Cardiac fibroblast (primary cell): ENCODE results near the gene TENM4.
"Not testable (repeated sequence)": the region's sequence is repeated elsewhere in the genome, so short reads cannot be mapped to it uniquely, and the experiment has no call there.

ENCODE experiments used
- DNase-seq, 2 donors: peaks; one replicate each; pipeline versions ENCODE4 v3.0.0 to v3.0.0-alpha.2; 2010; ENCODE audit warnings: low read depth in 2 of 2
- H3K4me3 ChIP-seq, 2 donors: replicated peaks in 1 of 2; 1 replicate in 1 of 2; 2 replicates in 1 of 2; pipeline ENCODE4 v1.5.1; 2011; ENCODE audit warnings: low read depth in 2 of 2, low read length in 2 of 2, mild to moderate bottlenecking in 2 of 2, moderate library complexity in 1 of 2
- CTCF ChIP-seq: IDR thresholded peaks from one replicate; pipeline ENCODE4 v1.5.1; 2011; ENCODE audit warnings: low read depth, mild to moderate bottlenecking, low read length, inconsistent platforms

TENM4 gene

GRCh38 chr11:79227767-79228755, 212.8 kb downstream of the TENM4 start:
- no peak overlapping the region for H3K4me3 ChIP-seq
- no peak for TF ChIP-seq CTCF
- DNase-seq: no peak

DNA sequence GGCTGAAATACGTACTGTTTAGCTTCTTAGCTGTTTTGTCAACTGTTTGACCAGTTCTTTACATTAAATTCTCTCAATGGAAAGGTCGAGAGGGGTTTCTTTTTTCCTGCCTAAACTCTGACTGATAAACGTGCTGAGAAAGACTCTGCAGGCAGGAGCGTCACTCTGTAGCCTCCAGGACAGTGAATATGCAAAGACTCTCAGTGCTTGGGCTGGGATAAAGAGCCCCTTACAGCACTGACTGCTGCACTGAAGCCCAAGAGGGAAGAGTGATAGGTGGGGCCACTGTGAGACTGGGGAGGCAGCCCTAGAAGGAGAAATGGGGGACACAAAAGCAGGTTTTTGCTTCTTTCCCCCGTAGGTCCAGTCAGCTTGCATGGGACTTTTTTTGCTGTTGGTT, 213.5 kb downstream of the TENM4 start:
- no peak for TF ChIP-seq CTCF
- DNase-seq: no peak
- H3K4me3 ChIP-seq: no peak overlapping the region

DNA sequence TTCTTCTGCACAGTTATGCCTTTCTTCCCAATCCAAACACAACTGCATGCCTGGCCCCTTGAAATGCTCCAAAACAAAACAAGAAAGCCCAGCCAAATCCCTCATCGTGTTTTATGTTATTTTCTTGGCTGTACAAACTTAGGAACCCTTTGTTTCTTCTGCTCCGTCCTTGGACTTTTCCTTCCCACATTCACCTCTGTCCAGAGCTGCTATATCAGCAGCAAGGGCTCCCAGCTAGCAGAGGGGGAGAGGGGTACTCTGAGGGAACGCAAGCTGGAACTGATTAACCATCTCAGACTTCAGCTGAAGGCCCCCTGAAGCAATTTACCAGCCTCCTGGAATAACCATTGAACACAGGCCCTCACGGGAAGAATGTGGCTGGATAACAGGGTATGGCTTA, 214.7 kb downstream of the TENM4 start:
- DNase-seq: no peak
- no peak for TF ChIP-seq CTCF

GRCh38 chr11:79222163-79222562, 218.7 kb downstream of the TENM4 start:
- not testable (repeated sequence) for DNase-seq, H3K4me3 ChIP-seq

More for the DNA sequence above, 214.7 kb downstream of the TENM4 start:
- H3K4me3 ChIP-seq: no peak overlapping the region

DNA sequence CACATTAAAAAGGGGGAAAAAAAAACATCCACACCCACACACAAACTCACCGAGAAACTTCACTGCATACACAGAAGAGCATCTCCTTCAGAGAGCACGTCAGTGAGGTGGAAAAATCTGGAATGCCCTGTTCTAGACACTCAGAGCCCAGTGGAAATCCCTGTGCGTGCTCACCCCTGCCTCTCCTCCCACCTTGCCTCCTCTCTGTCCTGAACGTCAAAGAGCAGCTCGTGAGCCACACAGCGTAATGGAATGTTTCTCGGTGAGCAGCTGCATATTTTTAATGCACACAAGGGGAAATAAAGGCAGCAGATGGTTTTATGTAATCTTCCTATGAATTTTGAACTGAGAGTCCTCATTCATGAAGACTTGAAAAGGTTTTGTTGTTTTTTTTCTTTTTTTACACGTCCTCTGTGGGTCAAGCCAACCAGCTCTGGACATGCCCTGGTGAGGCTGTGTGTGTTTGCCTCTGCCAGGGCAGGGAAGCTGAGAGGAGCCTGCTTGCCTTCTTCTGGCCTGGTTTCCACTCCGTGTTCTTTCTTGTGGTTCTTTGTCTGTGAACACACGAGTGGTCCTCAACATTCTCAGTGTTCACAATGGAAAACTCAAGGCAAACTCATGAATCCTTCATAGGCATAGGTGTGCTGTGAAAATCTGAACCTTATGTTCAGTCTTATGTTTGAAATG, 219.2 kb downstream of the TENM4 start:
- DNase-seq: no peak
- no peak for TF ChIP-seq CTCF

DNA sequence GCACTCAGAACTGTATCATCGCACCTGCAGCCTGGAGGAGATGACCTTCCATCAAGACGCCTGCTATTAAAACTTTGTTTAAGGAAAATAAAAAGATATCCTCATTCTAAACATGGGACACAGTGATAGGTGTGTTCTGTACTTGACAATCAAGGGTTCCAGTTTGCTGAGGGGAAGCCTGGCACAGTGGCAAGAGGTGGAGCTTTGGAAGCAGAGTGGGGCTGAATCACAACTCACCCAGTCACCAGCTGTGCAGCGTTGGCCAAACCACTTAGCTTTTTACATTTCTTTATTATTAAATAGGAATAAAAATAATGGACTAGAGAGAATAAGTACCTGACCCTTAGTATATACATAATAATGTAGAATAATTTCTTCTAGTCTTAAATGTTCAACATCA, 220.7 kb downstream of the TENM4 start:
- TF ChIP-seq CTCF: no peak
- DNase-seq: no peak
- H3K4me3 ChIP-seq: no peak overlapping the region

More for the DNA sequence above, 219.2 kb downstream of the TENM4 start:
- H3K4me3 ChIP-seq: no peak overlapping the region
